DND-41 (cell line): ENCODE results near the gene LAMB1.
"Not testable (repeated sequence)": the region's sequence is repeated elsewhere in the genome, so short reads cannot be mapped to it uniquely, and the experiment has no call there.

Experiments
- ATAC-seq: fragments of 200-7000 bp; cut with Tn5 transposase; 3 replicates; pipeline ENCODE4 v1.9.1; 2021; ENCODE audit warnings: low read depth; ENCODE audit not compliant: insufficient read depth
- DNase-seq: peaks from one replicate; pipeline ENCODE4 v3.0.0-alpha.2; 2020
- H2AFZ ChIP-seq: 2 replicates; pipeline ENCODE4 v1.6.0; 2012; ENCODE audit warnings: low read depth, low read length
- H3K27ac ChIP-seq: 2 replicates; pipeline ENCODE4 v1.5.1; 2012; ENCODE audit warnings: low read length, inconsistent platforms
- H3K27me3 ChIP-seq: fragments of 200-600 bp; sonication (generic); 2 replicates; pipeline ENCODE4 v1.6.0; 2012; ENCODE audit warnings: low read length, mild to moderate bottlenecking, inconsistent platforms; ENCODE audit not compliant: insufficient read depth, poor library complexity
- H3K36me3 ChIP-seq: 2 replicates; pipeline ENCODE4 v1.5.1; 2012; ENCODE audit warnings: low read length, inconsistent platforms; ENCODE audit not compliant: insufficient read depth
- H3K4me1 ChIP-seq: 2 replicates; pipeline ENCODE4 v1.5.1; 2012; ENCODE audit warnings: mild to moderate bottlenecking, low read length; ENCODE audit not compliant: insufficient read depth
- H3K4me2 ChIP-seq: 2 replicates; pipeline ENCODE4 v1.6.0; 2012; ENCODE audit warnings: mild to moderate bottlenecking, moderate library complexity, low read length, inconsistent platforms; ENCODE audit not compliant: insufficient read depth
- H3K4me3 ChIP-seq, 2 experiments: fragments of 200-600 bp in 1 of 2; shearing (Covaris generic) in 1 of 2; 2 replicates each; pipeline ENCODE4 v1.5.1; 2012 to 2016; ENCODE audit warnings: inconsistent platforms in 2 of 2, low read length in 2 of 2, mild to moderate bottlenecking in 2 of 2, low read depth in 1 of 2, moderate library complexity in 1 of 2
- H3K79me2 ChIP-seq: 2 replicates; pipeline ENCODE4 v1.6.0; 2012; ENCODE audit warnings: low read length, inconsistent platforms; ENCODE audit not compliant: insufficient read depth
- H3K9ac ChIP-seq: 2 replicates; pipeline ENCODE4 v1.6.0; 2012; ENCODE audit warnings: low read depth, mild to moderate bottlenecking, inconsistent platforms, low read length, moderate library complexity
- H3K9me3 ChIP-seq: 2 replicates; pipeline ENCODE4 v1.5.1; 2012; ENCODE audit warnings: low read length, moderate library complexity, mild to moderate bottlenecking, inconsistent platforms; ENCODE audit not compliant: insufficient read depth, severe bottlenecking
- H4K20me1 ChIP-seq: 2 replicates; pipeline ENCODE4 v1.6.0; 2012; ENCODE audit warnings: low read length; ENCODE audit not compliant: insufficient read depth
- CTCF ChIP-seq: IDR thresholded peaks from 2 replicates; pipeline ENCODE4 v1.5.1; 2012; ENCODE audit warnings: borderline replicate concordance, low read length, moderate library complexity, mild to moderate bottlenecking; ENCODE audit not compliant: poor library complexity, severe bottlenecking; ENCODE audit errors: extremely low read depth
- EZH2 ChIP-seq: IDR thresholded peaks from 3 replicates; pipeline ENCODE4 v1.6.1; 2012; ENCODE audit warnings: borderline replicate concordance, low read depth, mild to moderate bottlenecking, moderate library complexity, low read length, inconsistent platforms; ENCODE audit not compliant: severe bottlenecking

The LAMB1 gene

GRCh38 chr7:107926481-107926880 is 76.5 kb downstream of the LAMB1 start:
- Histone ChIP-seq H3K9ac (no peak overlapping the region), H3K79me2 (no peaks in the 10 kb centered on the region), H4K20me1 (no peaks in the 10 kb centered on the region), H2AFZ (no peak overlapping the region), H3K4me3 (no peak overlapping the region), H3K27me3 (no peaks in the 10 kb centered on the region), H3K36me3 (peaks cover 33% of the 10 kb centered on the region), H3K4me2 (no peak overlapping the region), H3K9me3 (no peaks in the 10 kb centered on the region), H3K27ac (no peak overlapping the region), H3K4me1 (peaks cover 22% of the 10 kb centered on the region)
- TF ChIP-seq EZH2: no peak
- TF ChIP-seq CTCF: no peak
- ATAC-seq: no peak
- no peak for DNase-seq

GRCh38 chr7:107924841-107925504 is 78.0 kb downstream of the LAMB1 start:
- ATAC-seq (peak; percentile 90), DNase-seq (no peak)
- H2AFZ ChIP-seq: no peak overlapping the region
- H3K4me3 ChIP-seq: no peak overlapping the region
- no peaks in the 10 kb centered on the region for H3K9me3 ChIP-seq
- H4K20me1 ChIP-seq: no peaks in the 10 kb centered on the region
- TF ChIP-seq EZH2: no peak
- TF ChIP-seq CTCF: no peak
- H3K4me1 ChIP-seq: peaks cover 22% of the 10 kb centered on the region
- no peak overlapping the region for H3K9ac ChIP-seq
- H3K27me3 ChIP-seq: no peaks in the 10 kb centered on the region
- H3K27ac ChIP-seq: peak overlapping the region; percentile 40; the same call in 1 of the 2 replicates
- H3K36me3 ChIP-seq: peaks cover 48% of the 10 kb centered on the region
- no peak overlapping the region for H3K4me2 ChIP-seq
- no peaks in the 10 kb centered on the region for H3K79me2 ChIP-seq

GRCh38 chr7:107922886-107923285 is 80.1 kb downstream of the LAMB1 start:
- peaks cover 22% of the 10 kb centered on the region for H3K4me1 ChIP-seq
- no peaks in the 10 kb centered on the region for H3K9me3 ChIP-seq
- no peak overlapping the region for H3K4me2 ChIP-seq
- ATAC-seq (no peak), DNase-seq (no peak)
- no peaks in the 10 kb centered on the region for H3K79me2 ChIP-seq
- H3K27me3 ChIP-seq: no peaks in the 10 kb centered on the region
- TF ChIP-seq CTCF: no peak
- H4K20me1 ChIP-seq: no peaks in the 10 kb centered on the region
- peaks cover 68% of the 10 kb centered on the region for H3K36me3 ChIP-seq
- no peak overlapping the region for H3K9ac ChIP-seq
- no peak overlapping the region for H2AFZ ChIP-seq
- no peak overlapping the region for H3K4me3 ChIP-seq
- no peak overlapping the region for H3K27ac ChIP-seq

- ATAC-seq: not testable (repeated sequence)
Measured at GRCh38 chr7:107921826-107922225, 81.1 kb downstream of the LAMB1 start.

More at GRCh38 chr7:107921826-107922225, 81.1 kb downstream of the LAMB1 start:
- not testable (repeated sequence) for H3K9me3 ChIP-seq, H3K4me2 ChIP-seq, H2AFZ ChIP-seq, DNase-seq, H3K27ac ChIP-seq, H3K79me2 ChIP-seq, H4K20me1 ChIP-seq, H3K27me3 ChIP-seq, H3K9ac ChIP-seq, H3K4me3 ChIP-seq
- Histone ChIP-seq H3K36me3 (peaks cover 72% of the 10 kb centered on the region), H3K4me1 (peaks cover 22% of the 10 kb centered on the region)
